Measurements from ENCODE around the gene TENM3.

The TENM3 gene

DNA sequence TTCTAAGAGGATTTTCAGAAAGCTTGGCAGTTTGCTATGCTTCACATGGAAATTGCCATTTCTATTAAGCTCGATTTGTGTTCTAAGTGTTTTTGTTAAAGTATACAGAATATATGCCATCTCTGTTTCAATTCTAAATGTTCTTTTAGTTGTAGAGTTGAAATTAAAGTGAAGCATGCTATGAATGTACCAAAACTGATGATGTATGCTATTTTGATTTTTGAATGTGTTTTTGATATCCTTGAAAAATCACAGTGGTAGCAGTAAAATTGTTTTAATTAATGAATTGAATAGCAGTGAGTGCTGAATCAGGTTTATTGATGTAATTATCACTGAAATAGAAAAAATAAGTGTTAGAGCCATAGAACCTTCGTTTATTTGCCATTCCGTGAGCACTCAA lies 110.9 kb downstream of the TENM3 start (continued):
- TF ChIP-seq CTCF (tag by site-specific recombination; IDR thresholded peaks at IDR 0.05), result no peak
- TF ChIP-seq, protein P1, sequence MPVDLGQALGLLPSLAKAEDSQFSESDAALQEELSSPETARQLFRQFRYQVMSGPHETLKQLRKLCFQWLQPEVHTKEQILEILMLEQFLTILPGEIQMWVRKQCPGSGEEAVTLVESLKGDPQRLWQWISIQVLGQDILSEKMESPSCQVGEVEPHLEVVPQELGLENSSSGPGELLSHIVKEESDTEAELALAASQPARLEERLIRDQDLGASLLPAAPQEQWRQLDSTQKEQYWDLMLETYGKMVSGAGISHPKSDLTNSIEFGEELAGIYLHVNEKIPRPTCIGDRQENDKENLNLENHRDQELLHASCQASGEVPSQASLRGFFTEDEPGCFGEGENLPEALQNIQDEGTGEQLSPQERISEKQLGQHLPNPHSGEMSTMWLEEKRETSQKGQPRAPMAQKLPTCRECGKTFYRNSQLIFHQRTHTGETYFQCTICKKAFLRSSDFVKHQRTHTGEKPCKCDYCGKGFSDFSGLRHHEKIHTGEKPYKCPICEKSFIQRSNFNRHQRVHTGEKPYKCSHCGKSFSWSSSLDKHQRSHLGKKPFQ (tag by site-specific recombination; IDR thresholded peaks at IDR 0.05), result no peak

- Histone ChIP-seq H3K36me3 (ENCODE audit: control insufficient read depth in 2 of 2, insufficient read depth in 1 of 2, low read length in 2 of 2) (no peaks in the 10 kb centered on the region), H3K27ac (ENCODE audit: extremely low read depth, low read depth, low read length) (no peak overlapping the region), H3K4me1 (ENCODE audit: control insufficient read depth, insufficient read depth, low read length) (no peaks in the 10 kb centered on the region), H3K9me3 (ENCODE audit: control insufficient read depth, insufficient read depth, low read depth, low read length) (no peaks in the 10 kb centered on the region), H3K4me3 (ENCODE audit: low read depth, low read length) (no peak overlapping the region)
- TF ChIP-seq, protein P2, sequence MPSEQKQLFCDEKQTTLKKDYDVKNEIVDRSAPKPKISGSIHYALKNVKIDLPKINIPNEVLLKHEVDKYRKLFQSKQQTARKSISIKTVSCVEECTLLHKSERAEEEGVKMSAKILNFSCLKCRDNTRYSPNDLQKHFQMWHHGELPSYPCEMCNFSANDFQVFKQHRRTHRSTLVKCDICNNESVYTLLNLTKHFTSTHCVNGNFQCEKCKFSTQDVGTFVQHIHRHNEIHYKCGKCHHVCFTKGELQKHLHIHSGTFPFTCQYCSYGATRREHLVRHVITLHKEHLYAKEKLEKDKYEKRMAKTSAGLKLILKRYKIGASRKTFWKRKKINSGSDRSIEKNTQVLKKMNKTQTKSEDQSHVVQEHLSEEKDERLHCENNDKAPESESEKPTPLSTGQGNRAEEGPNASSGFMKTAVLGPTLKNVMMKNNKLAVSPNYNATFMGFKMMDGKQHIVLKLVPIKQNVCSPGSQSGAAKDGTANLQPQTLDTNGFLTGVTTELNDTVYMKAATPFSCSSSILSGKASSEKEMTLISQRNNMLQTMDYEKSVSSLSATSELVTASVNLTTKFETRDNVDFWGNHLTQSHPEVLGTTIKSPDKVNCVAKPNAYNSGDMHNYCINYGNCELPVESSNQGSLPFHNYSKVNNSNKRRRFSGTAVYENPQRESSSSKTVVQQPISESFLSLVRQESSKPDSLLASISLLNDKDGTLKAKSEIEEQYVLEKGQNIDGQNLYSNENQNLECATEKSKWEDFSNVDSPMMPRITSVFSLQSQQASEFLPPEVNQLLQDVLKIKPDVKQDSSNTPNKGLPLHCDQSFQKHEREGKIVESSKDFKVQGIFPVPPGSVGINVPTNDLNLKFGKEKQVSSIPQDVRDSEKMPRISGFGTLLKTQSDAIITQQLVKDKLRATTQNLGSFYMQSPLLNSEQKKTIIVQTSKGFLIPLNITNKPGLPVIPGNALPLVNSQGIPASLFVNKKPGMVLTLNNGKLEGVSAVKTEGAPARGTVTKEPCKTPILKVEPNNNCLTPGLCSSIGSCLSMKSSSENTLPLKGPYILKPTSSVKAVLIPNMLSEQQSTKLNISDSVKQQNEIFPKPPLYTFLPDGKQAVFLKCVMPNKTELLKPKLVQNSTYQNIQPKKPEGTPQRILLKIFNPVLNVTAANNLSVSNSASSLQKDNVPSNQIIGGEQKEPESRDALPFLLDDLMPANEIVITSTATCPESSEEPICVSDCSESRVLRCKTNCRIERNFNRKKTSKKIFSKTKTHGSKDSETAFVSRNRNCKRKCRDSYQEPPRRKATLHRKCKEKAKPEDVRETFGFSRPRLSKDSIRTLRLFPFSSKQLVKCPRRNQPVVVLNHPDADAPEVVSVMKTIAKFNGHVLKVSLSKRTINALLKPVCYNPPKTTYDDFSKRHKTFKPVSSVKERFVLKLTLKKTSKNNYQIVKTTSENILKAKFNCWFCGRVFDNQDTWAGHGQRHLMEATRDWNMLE (tag by site-specific recombination; conservative IDR thresholded peaks at IDR 0.05; ENCODE audit: low read depth), result no peak
- TF ChIP-seq ZBTB11 (tag by site-specific recombination; conservative IDR thresholded peaks at IDR 0.05; ENCODE audit: low read depth) (no peak), REST (tag by site-specific recombination; IDR thresholded peaks at IDR 0.05) (no peak), ZNF423 (tag by site-specific recombination; IDR thresholded peaks at IDR 0.05) (no peak), KLF16 (tag by site-specific recombination; IDR thresholded peaks at IDR 0.05) (no peak), SP7 (tag by site-specific recombination; IDR thresholded peaks at IDR 0.05) (no peak), ZNF776 (tag by site-specific recombination; IDR thresholded peaks at IDR 0.05; ENCODE audit: borderline replicate concordance) (no peak), KLF9 (tag by site-specific recombination; IDR thresholded peaks at IDR 0.05; ENCODE audit: low read depth) (no peak), YY1 (tag by site-specific recombination; IDR thresholded peaks at IDR 0.05) (no peak), MZF1 (tag by site-specific recombination; IDR thresholded peaks at IDR 0.05; ENCODE audit: borderline replicate concordance) (no peak), ZNF600 (tag by site-specific recombination; IDR thresholded peaks at IDR 0.05) (no peak), ZNF830 (tag by site-specific recombination; IDR thresholded peaks at IDR 0.05; ENCODE audit: low read depth) (no peak), MYNN (tag by site-specific recombination; IDR thresholded peaks at IDR 0.05; ENCODE audit: borderline replicate concordance) (no peak), REPIN1 (tag by site-specific recombination; IDR thresholded peaks at IDR 0.05; ENCODE audit: low read depth) (no peak), ZNF132 (tag by site-specific recombination; IDR thresholded peaks at IDR 0.05; ENCODE audit: borderline replicate concordance) (no peak)
- TF ChIP-seq, protein P3, sequence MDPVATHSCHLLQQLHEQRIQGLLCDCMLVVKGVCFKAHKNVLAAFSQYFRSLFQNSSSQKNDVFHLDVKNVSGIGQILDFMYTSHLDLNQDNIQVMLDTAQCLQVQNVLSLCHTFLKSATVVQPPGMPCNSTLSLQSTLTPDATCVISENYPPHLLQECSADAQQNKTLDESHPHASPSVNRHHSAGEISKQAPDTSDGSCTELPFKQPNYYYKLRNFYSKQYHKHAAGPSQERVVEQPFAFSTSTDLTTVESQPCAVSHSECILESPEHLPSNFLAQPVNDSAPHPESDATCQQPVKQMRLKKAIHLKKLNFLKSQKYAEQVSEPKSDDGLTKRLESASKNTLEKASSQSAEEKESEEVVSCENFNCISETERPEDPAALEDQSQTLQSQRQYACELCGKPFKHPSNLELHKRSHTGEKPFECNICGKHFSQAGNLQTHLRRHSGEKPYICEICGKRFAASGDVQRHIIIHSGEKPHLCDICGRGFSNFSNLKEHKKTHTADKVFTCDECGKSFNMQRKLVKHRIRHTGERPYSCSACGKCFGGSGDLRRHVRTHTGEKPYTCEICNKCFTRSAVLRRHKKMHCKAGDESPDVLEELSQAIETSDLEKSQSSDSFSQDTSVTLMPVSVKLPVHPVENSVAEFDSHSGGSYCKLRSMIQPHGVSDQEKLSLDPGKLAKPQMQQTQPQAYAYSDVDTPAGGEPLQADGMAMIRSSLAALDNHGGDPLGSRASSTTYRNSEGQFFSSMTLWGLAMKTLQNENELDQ (tag by site-specific recombination; IDR thresholded peaks at IDR 0.05; ENCODE audit: low read depth), result no peak
- POLR2A ChIA-PET, result no interaction called here
- CTCF ChIA-PET, result no interaction called here
These were observed 111.7 kb downstream of the TENM3 start for GRCh38 chr4:182354867-182355266.
